HepG2 (cell line): Measurements from ENCODE around the gene TCERG1L.

Experiments used
- CTCF ChIP-seq: sonication (generic); formaldehyde crosslinking; IDR thresholded peaks from 2 replicates; pipeline ENCODE4 v1.5.0; 2020; ENCODE audit warnings: mild to moderate bottlenecking, missing genetic modification reagents, moderate library complexity
- POLR2A ChIP-seq, 2 experiments: IDR thresholded peaks; 2 replicates each; pipeline ENCODE4 v1.6.1; 2011; ENCODE audit warnings: low read depth in 2 of 2, low read length in 2 of 2, mild to moderate bottlenecking in 1 of 2, moderate library complexity in 1 of 2; ENCODE audit not compliant: insufficient read depth in 1 of 2
- POLR2AphosphoS5 ChIP-seq: IDR thresholded peaks from 2 replicates; pipeline ENCODE4 v1.6.1; 2012; ENCODE audit warnings: low read depth, low read length
- SAP130 ChIP-seq: IDR thresholded peaks from 2 replicates; pipeline ENCODE4 v1.6.1; 2016; ENCODE audit warnings: low read depth
- TAF1 ChIP-seq: sonication (generic); formaldehyde crosslinking; IDR thresholded peaks from 2 replicates; pipeline ENCODE4 v1.4.0; 2020; ENCODE audit warnings: missing genetic modification reagents
- ZNF30 ChIP-seq: sonication (generic); formaldehyde crosslinking; IDR thresholded peaks from 2 replicates; pipeline ENCODE4 v1.5.0; 2020; ENCODE audit warnings: mild to moderate bottlenecking, missing genetic modification reagents

GRCh38 chr10:131290781-131291180 is 20.7 kb downstream of the TCERG1L start:
- TF ChIP-seq POLR2A (IDR thresholded peaks at IDR 0.05; ENCODE audit: insufficient read depth in 1 of 2, low read depth in 2 of 2, low read length in 2 of 2), result no peak
- TF ChIP-seq SAP130 (CRISPR knock-in tag), result no peak
- no peak for TF ChIP-seq POLR2AphosphoS5
- TF ChIP-seq TAF1 (CRISPR knock-in tag), result no peak
- no peak for TF ChIP-seq CTCF (CRISPR knock-in tag)
- no peak for TF ChIP-seq ZNF30 (CRISPR knock-in tag)
